AG04449 (cell line): ENCODE data around the gene ADGRL1.
"Not testable (repeated sequence)": the region's sequence is repeated elsewhere in the genome, so short reads cannot be mapped to it uniquely, and the experiment has no call there.

Source experiments
- CTCF ChIA-PET: fragments of 350-600 bp; formaldehyde crosslinking; extraction: SDS; loops from one replicate; lab custom pipeline; 2021; ENCODE audit warnings: antibody characterized with exemption; lab: Yijun Ruan, JAX
- POLR2A ChIA-PET: fragments of 400-600, 350-600 bp; formaldehyde crosslinking; extraction: SDS; loops from one replicate; lab custom pipeline; 2020; ENCODE audit warnings: antibody characterized with exemption, inconsistent platforms; lab: Yijun Ruan, JAX
- DNase-seq: peaks from one replicate; pipeline ENCODE4 v3.0.0-alpha.2; 2010; ENCODE audit warnings: low read depth, low spot score
- H3K4me3 ChIP-seq: 2 replicates; pipeline ENCODE4 v1.5.1; 2011; ENCODE audit warnings: low read depth, mild to moderate bottlenecking, control low read depth, low read length
- TF ChIP-seq, protein P1 (sequence below): IDR thresholded peaks from one replicate; pipeline ENCODE4 v1.5.1; 2011; ENCODE audit warnings: mild to moderate bottlenecking, moderate library complexity, low read length, control low read depth, inconsistent platforms; ENCODE audit not compliant: insufficient read depth; ENCODE audit errors: missing control alignments

Gene ADGRL1

DNA sequence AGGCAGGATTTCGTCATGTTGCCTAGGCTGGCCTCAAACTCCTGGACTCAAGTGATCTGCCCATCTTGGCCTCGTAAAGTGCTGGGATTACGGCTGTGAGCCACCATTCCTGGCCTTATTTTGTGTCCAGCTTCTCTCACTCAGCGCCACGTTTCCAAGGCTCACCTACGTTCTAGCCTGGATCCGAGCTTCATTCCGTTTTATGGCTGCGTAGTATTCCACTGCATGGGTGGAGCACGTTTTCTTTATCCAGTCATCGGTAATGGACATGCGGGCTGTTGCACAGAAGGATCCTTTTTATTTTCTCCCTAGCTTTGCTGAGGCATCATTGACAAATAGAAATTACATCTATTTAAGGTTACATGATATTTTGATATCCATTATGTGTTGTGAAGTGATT is 16.6 kb downstream of the ADGRL1 start:
- no peak overlapping the region for H3K4me3 ChIP-seq
- CTCF ChIA-PET = interaction anchor here (1.6 kb wide), 2 partner anchors 9 to 159 kb away, joined by 5 to 6 read pairs; no protein-coding TSS in a partner anchor
- no peak for DNase-seq
- POLR2A ChIA-PET = interaction anchor here (0.6 kb wide), 1 partner anchor 162 kb away, joined by 3 read pairs; no protein-coding TSS in a partner anchor
- TF ChIP-seq, protein P1, sequence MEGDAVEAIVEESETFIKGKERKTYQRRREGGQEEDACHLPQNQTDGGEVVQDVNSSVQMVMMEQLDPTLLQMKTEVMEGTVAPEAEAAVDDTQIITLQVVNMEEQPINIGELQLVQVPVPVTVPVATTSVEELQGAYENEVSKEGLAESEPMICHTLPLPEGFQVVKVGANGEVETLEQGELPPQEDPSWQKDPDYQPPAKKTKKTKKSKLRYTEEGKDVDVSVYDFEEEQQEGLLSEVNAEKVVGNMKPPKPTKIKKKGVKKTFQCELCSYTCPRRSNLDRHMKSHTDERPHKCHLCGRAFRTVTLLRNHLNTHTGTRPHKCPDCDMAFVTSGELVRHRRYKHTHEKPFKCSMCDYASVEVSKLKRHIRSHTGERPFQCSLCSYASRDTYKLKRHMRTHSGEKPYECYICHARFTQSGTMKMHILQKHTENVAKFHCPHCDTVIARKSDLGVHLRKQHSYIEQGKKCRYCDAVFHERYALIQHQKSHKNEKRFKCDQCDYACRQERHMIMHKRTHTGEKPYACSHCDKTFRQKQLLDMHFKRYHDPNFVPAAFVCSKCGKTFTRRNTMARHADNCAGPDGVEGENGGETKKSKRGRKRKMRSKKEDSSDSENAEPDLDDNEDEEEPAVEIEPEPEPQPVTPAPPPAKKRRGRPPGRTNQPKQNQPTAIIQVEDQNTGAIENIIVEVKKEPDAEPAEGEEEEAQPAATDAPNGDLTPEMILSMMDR = no peak

DNA sequence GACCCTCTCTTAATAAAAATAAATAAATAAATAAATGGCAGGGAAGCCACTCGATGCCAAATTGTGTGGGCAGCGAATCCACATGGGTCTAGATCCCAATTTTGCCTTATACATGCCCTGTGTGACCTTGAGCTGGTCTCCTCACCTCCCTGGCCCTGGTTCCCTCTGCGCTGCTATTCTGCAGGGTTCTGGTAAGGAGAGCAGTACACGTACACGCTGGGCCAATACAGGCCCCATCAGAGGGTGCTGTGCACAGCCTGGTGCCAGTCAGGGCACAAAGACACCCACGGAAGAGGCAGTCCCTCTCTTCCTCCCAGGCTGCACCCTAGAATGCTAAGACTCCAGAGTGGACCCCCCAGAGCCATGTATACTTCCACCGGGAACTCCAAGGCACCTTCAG is 17.9 kb downstream of the ADGRL1 start:
- DNase-seq, H3K4me3 ChIP-seq, POLR2A ChIA-PET: not testable (repeated sequence)
- CTCF ChIA-PET = interaction anchor here (1.7 kb wide), 1 partner anchor 160 kb away, joined by 4 read pairs; no protein-coding TSS in a partner anchor

DNA sequence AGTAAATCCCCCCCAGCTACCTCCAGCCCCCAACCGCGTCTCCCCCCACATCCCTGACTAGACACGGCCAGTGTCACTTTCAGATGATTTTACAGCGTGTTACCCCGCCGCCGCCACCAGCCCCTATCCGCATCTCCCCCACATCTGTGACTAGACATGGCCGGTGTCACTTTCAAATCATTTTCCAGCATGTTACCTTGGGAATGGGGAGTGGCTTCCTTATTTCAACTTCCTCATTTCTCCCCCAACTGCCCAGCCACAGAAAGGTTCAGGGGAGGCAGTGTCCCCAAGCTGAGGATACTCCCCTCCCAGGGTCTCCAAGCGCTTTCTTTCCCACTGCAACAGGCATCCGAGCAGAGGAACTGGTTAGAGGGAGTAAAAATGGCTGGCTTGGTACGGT is 18.4 kb downstream of the ADGRL1 start:
- no peak overlapping the region for H3K4me3 ChIP-seq
- DNase-seq = no peak
- TF ChIP-seq, protein P1 = no peak
- ChIA-PET CTCF (interaction anchor here (0.9 to 1.7 kb wide), 4 partner anchors 9 to 161 kb away, joined by 4 to 7 read pairs (median 5); no protein-coding TSS in a partner anchor), POLR2A (no interaction called here)

- DNase-seq, H3K4me3 ChIP-seq, POLR2A ChIA-PET: not testable (repeated sequence)
- CTCF ChIA-PET = interaction anchor here (0.6 to 1.7 kb wide), 5 partner anchors 10 to 162 kb away, joined by 3 to 7 read pairs (median 5); partner anchors contain the start of gene ASF1B
Measured at GRCh38 chr19:14186684-14187083, 19.3 kb downstream of the ADGRL1 start.

- CTCF ChIA-PET = interaction anchor here (1.3 to 2.7 kb wide), 3 partner anchors 14 to 163 kb away, joined by 3 to 11 read pairs (median 4); no protein-coding TSS in a partner anchor
- DNase-seq, H3K4me3 ChIP-seq, POLR2A ChIA-PET: not testable (repeated sequence)
Measured at GRCh38 chr19:14185691-14186090, 20.3 kb downstream of the ADGRL1 start.

DNA sequence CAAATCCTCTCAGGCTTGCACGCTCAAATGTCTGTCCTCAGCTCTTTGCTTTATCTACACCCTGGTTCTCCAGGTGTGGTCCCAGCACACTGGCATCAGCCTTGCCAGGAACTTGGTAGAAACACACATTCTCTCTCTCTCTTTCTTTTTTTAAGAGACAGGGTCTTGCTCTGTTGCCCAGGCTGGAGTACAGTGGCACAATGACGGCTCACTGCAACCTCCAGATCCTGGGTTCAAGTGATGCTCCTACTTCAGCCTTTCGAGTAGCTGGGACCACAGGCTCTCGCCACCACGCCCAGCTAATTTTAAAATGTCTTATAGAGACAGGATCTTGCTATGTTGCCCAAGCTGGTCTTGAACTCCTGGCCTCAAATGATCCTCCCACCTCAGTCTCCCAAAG is 20.8 kb downstream of the ADGRL1 start:
- DNase-seq = no peak
- H3K4me3 ChIP-seq = no peak overlapping the region
- POLR2A ChIA-PET = no interaction called here
- TF ChIP-seq, protein P1 = no peak
- CTCF ChIA-PET = interaction anchor here (0.8 to 2.7 kb wide), 4 partner anchors 15 to 164 kb away, joined by 3 to 11 read pairs (median 4); no protein-coding TSS in a partner anchor

GRCh38 chr19:14183741-14184350 is 22.1 kb downstream of the ADGRL1 start:
- no peak for DNase-seq
- no peak overlapping the region for H3K4me3 ChIP-seq
- ChIA-PET POLR2A (no interaction called here), CTCF (interaction anchor here (2.7 kb wide), 1 partner anchor 165 kb away, joined by 11 read pairs; no protein-coding TSS in a partner anchor)
- TF ChIP-seq, protein P1 = no peak
